Calu3 (cell line): ENCODE measurements around the gene CDT1. TPM values are rescaled to one million over a fixed set of nuclear protein-coding genes. Genes with fewer than 3 reads are reported as not detected.
A peak's percentile ranks its signal among the peaks of the same experiment; 100 is the strongest.

Experiments
- BruUV-seq: library from RNA; stranded (reverse); fragments of 400-500 nt; replicated peaks from 2 replicates; lab custom pipeline; 2021; lab: Mats Ljungman, UMichigan
- CTCF ChIA-PET: fragments of 300-600 bp; sonication (Branson Sonifier 250); formaldehyde crosslinking; loops from one replicate; lab custom pipeline; 2022; ENCODE audit warnings: antibody characterized with exemption; lab: Charles Lee
- DNase-seq: peaks from one replicate; pipeline ENCODE4 v3.0.0; 2022
- H3K27ac Mint-ChIP-seq: one replicate; pipeline ENCODE4 v1.8.0; 2022; ENCODE audit warnings: mixed read lengths; ENCODE audit not compliant: unreplicated experiment
- H3K27me3 Mint-ChIP-seq: one replicate; pipeline ENCODE4 v1.8.0; 2022; ENCODE audit warnings: mixed read lengths; ENCODE audit not compliant: unreplicated experiment
- H3K36me3 Mint-ChIP-seq: one replicate; pipeline ENCODE4 v1.8.0; 2022; ENCODE audit warnings: mild to moderate bottlenecking, moderate library complexity, mixed read lengths; ENCODE audit not compliant: insufficient read depth, unreplicated experiment
- H3K4me1 Mint-ChIP-seq: one replicate; pipeline ENCODE4 v1.8.0; 2022; ENCODE audit warnings: mild to moderate bottlenecking, low read depth, mixed read lengths; ENCODE audit not compliant: unreplicated experiment
- H3K4me3 Mint-ChIP-seq: one replicate; pipeline ENCODE4 v1.8.0; 2022; ENCODE audit warnings: mild to moderate bottlenecking, low read depth, moderate library complexity, mixed read lengths; ENCODE audit not compliant: unreplicated experiment
- H3K9me3 Mint-ChIP-seq: one replicate; pipeline ENCODE4 v1.8.0; 2022; ENCODE audit warnings: low read depth, mixed read lengths; ENCODE audit not compliant: unreplicated experiment
- CTCF ChIP-seq: fragments of 200-600 bp; IDR thresholded peaks from one replicate; pipeline ENCODE4 v1.8.0; 2022; ENCODE audit warnings: antibody characterized with exemption; ENCODE audit not compliant: unreplicated experiment
- intact Hi-C: fragments of 100-400 bp; cut with micrococcal nuclease; formaldehyde crosslinking; loops from one replicate; pipeline ENCODE4 v1.10.0; 2022; ENCODE audit not compliant: unreplicated experiment
- total RNA-seq: library from RNA; stranded (reverse); gene quantifications from 2 replicates; pipeline ENCODE4 v1.2.3, GENCODE V29; 2022

CDT1 gene
- total RNA-seq, 1 experiment from 2014 or later = 74.8 TPM

GRCh38 chr16:88759976-88760350 is 43.6 kb upstream of the CDT1 start:
- no peak for TF ChIP-seq CTCF
- DNase-seq = no peak
- H3K9me3 Mint-ChIP-seq = no peaks in the 10 kb centered on the region
- H3K36me3 Mint-ChIP-seq = peaks cover 37% of the 10 kb centered on the region
- H3K4me1 Mint-ChIP-seq = peaks cover 51% of the 10 kb centered on the region
- BruUV-seq = no TSS peak
- peak overlapping the region; percentile 28 for H3K4me3 Mint-ChIP-seq
- no peaks in the 10 kb centered on the region for H3K27me3 Mint-ChIP-seq
- intact Hi-C loops = no loop called here
- peak overlapping the region; percentile 50 for H3K27ac Mint-ChIP-seq
- CTCF ChIA-PET = interaction anchor here (1.3 to 4.8 kb wide), 3 partner anchors 11 to 23 kb away, joined by 3 to 26 read pairs (median 6); no protein-coding TSS in a partner anchor

- Mint-ChIP-seq H3K27ac (peak overlapping the region; percentile 50), H3K36me3 (peaks cover 41% of the 10 kb centered on the region), H3K4me3 (peak overlapping the region; percentile 28), H3K27me3 (no peaks in the 10 kb centered on the region), H3K9me3 (no peaks in the 10 kb centered on the region), H3K4me1 (peaks cover 51% of the 10 kb centered on the region)
- CTCF ChIA-PET = interaction anchor here (1.0 to 4.8 kb wide), 3 partner anchors 10 to 23 kb away, joined by 3 to 26 read pairs (median 6); no protein-coding TSS in a partner anchor
- intact Hi-C loops = no loop called here
- no TSS peak for BruUV-seq
- peak; percentile 45 for DNase-seq
- TF ChIP-seq CTCF = no peak
Measured at GRCh38 chr16:88760424-88761142, 43.0 kb upstream of the CDT1 start.

GRCh38 chr16:88761143-88761534 is 42.5 kb upstream of the CDT1 start:
- peaks cover 50% of the 10 kb centered on the region for H3K4me1 Mint-ChIP-seq
- H3K9me3 Mint-ChIP-seq = no peaks in the 10 kb centered on the region
- intact Hi-C loops = no loop called here
- peaks cover 46% of the 10 kb centered on the region for H3K36me3 Mint-ChIP-seq
- no TSS peak for BruUV-seq
- DNase-seq = no peak
- no peaks in the 10 kb centered on the region for H3K27me3 Mint-ChIP-seq
- peak overlapping the region; percentile 28 for H3K4me3 Mint-ChIP-seq
- no peak for TF ChIP-seq CTCF
- CTCF ChIA-PET = interaction anchor here (1.0 to 4.8 kb wide), 3 partner anchors 10 to 24 kb away, joined by 3 to 26 read pairs (median 6); no protein-coding TSS in a partner anchor
- no peak overlapping the region for H3K27ac Mint-ChIP-seq

- Mint-ChIP-seq H3K9me3 (no peaks in the 10 kb centered on the region), H3K27ac (no peak overlapping the region), H3K36me3 (peaks cover 46% of the 10 kb centered on the region), H3K4me3 (peak overlapping the region; percentile 43), H3K27me3 (no peaks in the 10 kb centered on the region), H3K4me1 (peaks cover 53% of the 10 kb centered on the region)
- intact Hi-C loops = no loop called here
- no TSS peak for BruUV-seq
- TF ChIP-seq CTCF = no peak
- DNase-seq = peak; percentile 48
- CTCF ChIA-PET = interaction anchor here (0.6 to 4.8 kb wide), 5 partner anchors 9 to 24 kb away, joined by 4 to 26 read pairs (median 5); no protein-coding TSS in a partner anchor
Measured at GRCh38 chr16:88761830-88762229, 41.8 kb upstream of the CDT1 start.
